Activated CD4-positive, alpha-beta T cell treated with anti-CD3 and anti-CD28 coated beads for 1 hour (primary cell): ENCODE data around the gene RPS15A.
"Not testable (repeated sequence)": the region's sequence is repeated elsewhere in the genome, so short reads cannot be mapped to it uniquely, and the experiment has no call there.

ENCODE experiments used
- DNase-seq: peaks from one replicate; pipeline ENCODE4 v3.0.0-alpha.2; 2020

RPS15A gene

DNA sequence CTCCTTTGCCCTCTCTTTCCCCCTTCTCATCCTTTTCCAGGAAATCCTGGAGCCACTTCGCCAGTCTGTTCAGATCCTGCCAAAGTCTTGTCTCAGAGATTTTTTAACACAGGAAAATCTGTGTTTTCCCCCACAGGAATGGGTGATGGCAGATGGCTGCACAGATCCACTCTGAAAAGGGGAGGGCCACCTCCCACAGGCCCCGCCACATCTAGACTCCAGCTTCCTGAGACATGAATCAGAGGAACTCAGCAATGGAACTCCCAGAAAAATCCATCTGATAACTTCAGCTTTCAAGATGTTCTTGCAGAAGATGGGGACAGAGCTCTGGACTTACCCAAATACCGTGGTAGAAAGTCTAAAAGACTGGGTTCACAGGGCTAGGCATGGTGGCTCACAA is 50.1 kb downstream of the RPS15A start:
- DNase-seq = not testable (repeated sequence)

DNA sequence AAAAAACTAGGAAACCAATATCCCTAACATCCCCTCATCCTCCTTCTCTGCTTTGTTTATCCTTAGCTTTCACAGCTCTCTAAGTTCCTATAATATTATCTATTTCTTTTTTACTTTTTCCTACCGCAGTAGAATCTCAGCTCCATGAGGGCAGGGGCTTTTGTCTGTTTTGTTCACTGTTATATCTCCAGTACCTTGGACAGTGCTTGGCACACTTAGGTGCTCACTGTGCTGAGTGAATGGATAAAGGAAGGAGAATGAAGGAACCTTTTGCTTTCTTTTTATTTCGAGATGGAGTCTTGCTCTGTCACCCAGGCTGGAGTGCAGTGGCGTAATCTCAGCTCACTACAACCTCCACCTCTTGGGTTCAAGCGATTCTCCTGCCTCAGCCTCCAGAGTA is 51.4 kb downstream of the RPS15A start:
- DNase-seq = not testable (repeated sequence)

DNA sequence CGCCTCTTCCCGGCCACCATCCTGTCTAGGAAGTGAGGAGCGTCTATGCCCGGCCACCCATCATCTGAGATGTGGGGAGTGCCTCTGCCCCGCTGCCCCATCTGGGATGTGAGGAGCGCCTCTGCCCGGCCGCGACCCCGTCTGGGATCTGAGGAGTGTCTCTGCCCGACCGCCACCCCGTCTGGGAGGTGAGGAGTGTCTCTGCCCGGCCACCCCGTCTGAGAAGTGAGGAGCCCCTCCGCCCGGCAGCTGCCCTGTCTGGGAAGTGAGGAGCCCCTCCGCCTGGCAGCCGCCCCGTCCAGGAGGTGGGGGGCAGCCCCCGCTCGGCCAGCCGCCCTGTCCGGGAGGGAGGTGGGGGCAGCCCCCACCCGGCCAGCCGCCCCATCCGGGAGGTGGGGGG is 55.9 kb downstream of the RPS15A start:
- not testable (repeated sequence) for DNase-seq
